ENCODE results near the gene CCHCR1.
"Not testable (repeated sequence)": the region's sequence is repeated elsewhere in the genome, so short reads cannot be mapped to it uniquely, and the experiment has no call there.

Gene CCHCR1

DNA sequence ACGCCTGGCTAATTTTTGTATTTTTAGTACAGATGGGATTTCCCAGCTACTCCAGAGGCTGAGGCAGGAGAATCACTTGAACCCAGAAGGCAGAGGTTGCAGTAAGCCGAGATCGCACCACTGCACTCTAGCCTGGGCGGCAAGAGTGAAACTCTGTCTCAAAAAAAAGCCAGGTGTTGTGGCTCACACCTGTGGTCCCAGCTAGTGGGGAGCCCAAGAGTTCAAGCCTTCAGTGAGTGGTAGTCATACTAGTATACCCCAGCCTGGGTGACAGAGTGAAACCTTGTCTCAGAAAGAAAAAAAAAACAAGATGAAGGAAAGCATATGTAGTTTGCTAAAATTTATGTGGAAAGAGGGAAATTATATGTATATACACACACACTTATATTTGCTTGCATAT lies 32.9 kb upstream of the CCHCR1 start:
- in situ Hi-C loops (cut with MboI; ENCODE audit: low pct_unique_long_range_greater_than_20kb, low sequenced_read_pairs, unreplicated experiment) = loop anchor here (5.0 kb wide), 2 partner anchors 53 to 177 kb away; partner anchors contain the start of gene PSORS1C2

GRCh38 chr6:31189223-31189622 lies 31.6 kb upstream of the CCHCR1 start:
- DNase-seq (ENCODE audit: low spot score); in situ Hi-C loops (cut with MboI; ENCODE audit: low pct_unique_long_range_greater_than_20kb, low sequenced_read_pairs, unreplicated experiment): not testable (repeated sequence)

More for the DNA sequence above, 32.9 kb upstream of the CCHCR1 start:
- TF ChIP-seq CTCF (IDR thresholded peaks at IDR 0.05; ENCODE audit: extremely low read depth, insufficient read depth, missing control alignments) = no peak
- DNase-seq (ENCODE audit: low spot score) = no peak

DNA sequence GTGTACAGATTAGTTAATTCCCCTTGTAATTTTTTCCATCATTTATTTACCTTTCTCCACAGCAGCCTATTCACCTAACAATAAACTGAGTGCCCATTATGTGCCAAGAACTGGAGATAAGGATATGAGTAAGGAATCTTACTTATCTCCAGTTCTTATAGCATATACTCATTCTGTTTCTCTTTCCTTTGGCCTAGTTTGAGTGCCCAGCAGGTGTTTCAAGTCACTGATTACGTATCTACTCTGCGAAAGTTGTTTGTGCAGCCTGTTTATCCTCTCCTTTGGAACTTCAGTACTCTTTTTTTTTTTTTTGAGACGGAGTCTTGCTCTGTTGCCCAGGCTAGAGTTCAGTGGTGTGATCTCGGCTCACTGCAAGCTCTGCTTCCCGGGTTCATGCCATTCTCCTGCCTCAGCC lies 30.2 kb upstream of the CCHCR1 start:
- in situ Hi-C loops (cut with MboI; ENCODE audit: low pct_unique_long_range_greater_than_20kb, low sequenced_read_pairs, unreplicated experiment) = no loop called here
- no peak for DNase-seq (ENCODE audit: low spot score)
- no peak for TF ChIP-seq CTCF (IDR thresholded peaks at IDR 0.05; ENCODE audit: extremely low read depth, insufficient read depth, missing control alignments)

GRCh38 chr6:31186052-31186734 lies 28.6 kb upstream of the CCHCR1 start:
- TF ChIP-seq CTCF (IDR thresholded peaks at IDR 0.05; ENCODE audit: extremely low read depth, insufficient read depth, missing control alignments) = no peak
- no peak for DNase-seq (ENCODE audit: low spot score)
- in situ Hi-C loops (cut with MboI; ENCODE audit: low pct_unique_long_range_greater_than_20kb, low sequenced_read_pairs, unreplicated experiment) = no loop called here

DNA sequence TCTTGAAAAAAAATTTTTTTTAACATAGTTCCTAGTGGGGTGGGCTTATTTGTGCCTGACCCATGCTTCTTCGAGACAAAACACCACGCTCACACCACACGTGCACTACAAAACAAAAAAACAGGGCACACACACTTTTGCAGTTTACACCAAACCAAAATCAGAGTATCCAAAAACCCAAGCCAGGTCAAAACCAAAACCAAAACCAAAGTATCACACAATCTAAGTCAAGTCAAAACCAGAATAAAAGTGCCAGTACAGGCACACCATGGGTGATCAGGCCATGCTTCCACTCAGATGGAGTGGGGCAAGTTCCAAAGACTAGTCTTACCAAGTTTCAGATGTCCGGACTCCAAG lies 28.1 kb upstream of the CCHCR1 start:
- DNase-seq (ENCODE audit: low spot score); in situ Hi-C loops (cut with MboI; ENCODE audit: low pct_unique_long_range_greater_than_20kb, low sequenced_read_pairs, unreplicated experiment): not testable (repeated sequence)

- in situ Hi-C loops (cut with MboI; ENCODE audit: low pct_unique_long_range_greater_than_20kb, low sequenced_read_pairs, unreplicated experiment); DNase-seq (ENCODE audit: low spot score): not testable (repeated sequence)
These were observed 26.3 kb upstream of the CCHCR1 start for GRCh38 chr6:31183859-31184258.

DNA sequence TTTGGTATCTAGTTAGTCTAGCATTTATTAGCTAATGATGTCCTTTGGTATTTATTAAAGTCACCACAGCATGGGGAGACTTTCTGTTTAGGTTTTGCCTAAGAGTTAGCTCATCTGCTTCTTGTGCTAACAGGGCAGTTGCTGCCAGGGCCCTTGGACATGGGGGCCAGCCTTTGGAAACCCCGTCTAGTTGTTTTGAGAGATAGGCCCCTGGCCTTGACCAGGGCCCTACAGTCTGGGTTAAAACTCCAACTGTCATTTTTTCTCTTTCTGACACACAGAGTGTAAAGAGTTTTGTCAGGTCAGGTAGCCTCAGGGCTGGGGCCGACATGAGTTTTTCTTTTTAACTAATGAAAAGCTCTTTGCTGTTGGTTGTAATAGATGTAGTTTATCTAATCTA lies 25.7 kb upstream of the CCHCR1 start:
- in situ Hi-C loops (cut with MboI; ENCODE audit: low pct_unique_long_range_greater_than_20kb, low sequenced_read_pairs, unreplicated experiment); DNase-seq (ENCODE audit: low spot score): not testable (repeated sequence)

GRCh38 chr6:31180500-31180899 lies 22.9 kb upstream of the CCHCR1 start:
- DNase-seq (ENCODE audit: low spot score) = peak; percentile 11
- no peak for TF ChIP-seq CTCF (IDR thresholded peaks at IDR 0.05; ENCODE audit: extremely low read depth, insufficient read depth, missing control alignments)
- in situ Hi-C loops (cut with MboI; ENCODE audit: low pct_unique_long_range_greater_than_20kb, low sequenced_read_pairs, unreplicated experiment) = no loop called here

DNA sequence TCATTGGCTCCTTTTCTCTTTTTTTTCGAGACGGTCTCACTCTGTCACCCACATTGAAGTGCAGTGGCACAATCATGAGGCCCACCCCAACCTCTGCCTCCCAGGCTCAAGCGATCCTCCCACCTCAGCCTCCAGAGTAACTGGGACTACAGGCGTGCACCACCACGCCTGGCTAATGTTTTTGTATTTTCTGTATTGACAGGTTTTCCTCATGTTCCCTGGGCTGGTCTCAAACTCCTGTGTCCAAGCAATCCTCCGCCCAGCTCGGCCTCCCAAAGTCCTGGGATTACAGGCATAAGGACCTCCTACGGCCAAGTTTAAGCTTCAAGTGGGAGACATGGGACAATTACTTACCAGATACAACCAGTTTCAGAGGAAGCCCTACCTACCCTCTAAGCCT lies 22.3 kb upstream of the CCHCR1 start:
- no peak for DNase-seq (ENCODE audit: low spot score)
- no peak for TF ChIP-seq CTCF (IDR thresholded peaks at IDR 0.05; ENCODE audit: extremely low read depth, insufficient read depth, missing control alignments)
- in situ Hi-C loops (cut with MboI; ENCODE audit: low pct_unique_long_range_greater_than_20kb, low sequenced_read_pairs, unreplicated experiment) = no loop called here

Data from GM13977 (cell line).